ENCODE data around the gene HOXD11. TPM values are rescaled to one million over a fixed set of nuclear protein-coding genes. Genes with fewer than 3 reads are reported as not detected.

HOXD11 gene
- total and polyA plus RNA-seq, 2 experiments from 2014 or later, result not detected

DNA sequence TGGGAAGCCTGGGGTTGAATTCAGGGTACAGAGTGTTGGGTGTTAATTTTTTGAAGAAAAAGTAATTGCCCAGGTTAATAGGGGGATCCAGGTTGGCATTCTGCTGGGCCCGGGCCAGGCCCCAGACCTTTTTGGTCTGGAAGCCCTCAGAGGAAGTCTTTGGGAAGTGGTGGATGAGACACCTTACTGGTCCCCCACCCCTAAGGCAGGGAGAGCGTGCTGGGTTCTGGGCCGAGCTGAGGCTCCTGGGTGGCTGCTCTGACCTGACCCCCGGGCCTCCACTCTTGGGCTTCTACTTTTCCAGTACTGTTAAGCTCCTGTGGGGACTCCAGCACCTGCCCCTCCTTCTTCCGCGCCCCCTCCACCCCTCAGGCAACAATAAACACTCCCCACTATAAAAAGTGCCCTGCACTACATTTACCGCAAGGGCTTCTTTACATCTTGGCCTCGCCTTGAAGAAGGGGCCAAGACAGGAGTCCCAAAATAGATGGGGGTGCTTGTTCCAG lies 49.3 kb downstream of the HOXD11 start:
- Histone ChIP-seq H2AFZ (no peak overlapping the region), H3K36me3 (ENCODE audit: insufficient read depth) (no peaks in the 10 kb centered on the region), H3K4me2 (no peak overlapping the region), H4K20me1 (replicated peaks; ENCODE audit: insufficient read depth) (peaks cover 39% of the 10 kb centered on the region), H3K27me3 (ENCODE audit: insufficient read depth) (peaks cover 100% of the 10 kb centered on the region), H3K9me2 (ENCODE audit: insufficient read depth) (no peaks in the 10 kb centered on the region), H3K79me2 (replicated peaks; ENCODE audit: insufficient read depth) (no peaks in the 10 kb centered on the region), H3K4me3 (peak overlapping the region; percentile 34; the same call in 1 of the 2 replicates), H3K4me1 (ENCODE audit: insufficient read depth) (peaks cover 46% of the 10 kb centered on the region), H3K27ac (ENCODE audit: low read depth) (no peak overlapping the region), H3F3A (replicated peaks; ENCODE audit: low read depth) (peaks cover 27% of the 10 kb centered on the region)
- H3K36me3 Mint-ChIP-seq (ENCODE audit: low read depth), result no peaks in the 10 kb centered on the region
- peaks cover 98% of the 10 kb centered on the region for H3K27me3 Mint-ChIP-seq (ENCODE audit: insufficient read depth, low read depth, poor library complexity)
- peaks cover 3% of the 10 kb centered on the region; the same call in 2 of the 3 replicates for H3K9me3 Mint-ChIP-seq
- H3K4me1 Mint-ChIP-seq, result peaks cover 33% of the 10 kb centered on the region
- H3K4me3 Mint-ChIP-seq, result 0 out of 3 replicates have a peak overlapping the region, but pooled peaks have one; percentile 12
- DNase-seq (ENCODE audit: low spot score) (peak; percentile 10), ATAC-seq (no peak)
- H3K27ac Mint-ChIP-seq, result no peak overlapping the region
- peak; percentile 68 for TF ChIP-seq EZH2 (IDR thresholded peaks at IDR 0.05; ENCODE audit: low read depth, unreplicated experiment)
- no peak for TF ChIP-seq REST (IDR thresholded peaks at IDR 0.05; ENCODE audit: unreplicated experiment)

GRCh38 chr2:176156807-176157498 lies 49.9 kb downstream of the HOXD11 start, which contains the start of gene HOXD3:
Gene HOXD3, plus strand, starts transcription at chr2:176157307. Its CDS starts 11,808 bp downstream, at chr2:176169115.
- H4K20me1 ChIP-seq (replicated peaks; ENCODE audit: insufficient read depth), result peaks cover 45% of the 10 kb centered on the region
- DNase-seq (ENCODE audit: low spot score) (peak; percentile 24), ATAC-seq (no peak)
- H3K27me3 ChIP-seq (ENCODE audit: insufficient read depth), result peaks cover 100% of the 10 kb centered on the region
- Mint-ChIP-seq H3K27ac (no peak within 1 kb of the TSS), H3K27me3 (ENCODE audit: insufficient read depth, low read depth, poor library complexity) (peaks cover 99% of the 10 kb centered on the region), H3K4me3 (0 out of 3 replicates have a peak within 1 kb of the TSS, but pooled peaks have one; percentile 12), H3K36me3 (ENCODE audit: low read depth) (no peaks in the 10 kb centered on the region), H3K4me1 (peaks cover 31% of the 10 kb centered on the region), H3K9me3 (peaks cover 3% of the 10 kb centered on the region; the same call in 2 of the 3 replicates)
- peak within 1 kb of the TSS; percentile 34; the same call in 1 of the 2 replicates for H3K4me3 ChIP-seq
- TF ChIP-seq ETS1 (IDR thresholded peaks at IDR 0.05) (no peak), ZNF462 (CRISPR knock-in tag; IDR thresholded peaks at IDR 0.05) (no peak), EZH2 (IDR thresholded peaks at IDR 0.05; ENCODE audit: low read depth, unreplicated experiment) (peak; percentile 97)
- H3F3A ChIP-seq (replicated peaks; ENCODE audit: low read depth), result peaks cover 27% of the 10 kb centered on the region
- no peaks in the 10 kb centered on the region for H3K79me2 ChIP-seq (replicated peaks; ENCODE audit: insufficient read depth)
- H3K27ac ChIP-seq (ENCODE audit: low read depth), result no peak within 1 kb of the TSS
- peaks cover 46% of the 10 kb centered on the region for H3K4me1 ChIP-seq (ENCODE audit: insufficient read depth)
- H2AFZ ChIP-seq, result no peak within 1 kb of the TSS
- peak within 1 kb of the TSS; percentile 65; the same call in 1 of the 2 replicates for H3K4me2 ChIP-seq
- no peaks in the 10 kb centered on the region for H3K36me3 ChIP-seq (ENCODE audit: insufficient read depth)
- no peaks in the 10 kb centered on the region for H3K9me2 ChIP-seq (ENCODE audit: insufficient read depth)
